GM23338 (cell line): ENCODE results near the gene EXOC4. TPM values are rescaled to one million over a fixed set of nuclear protein-coding genes. Genes with fewer than 3 reads are reported as not detected.

Source experiments
- ATAC-seq: fragments of 200-7000 bp; cut with Tn5 transposase; 3 replicates; pipeline ENCODE4 v1.9.1; 2020
- DNase-seq: peaks from one replicate; pipeline ENCODE4 v3.0.0-alpha.2; 2015; ENCODE audit warnings: low spot score
- H2AFZ ChIP-seq: fragments of 200-600 bp; sonication (generic); 2 replicates; pipeline ENCODE4 v1.8.0; 2016; ENCODE audit warnings: antibody characterized with exemption, mild to moderate bottlenecking, moderate library complexity
- H3F3A ChIP-seq: fragments of 200-600 bp; sonication (generic); replicated peaks from 2 replicates; pipeline ENCODE4 v1.8.0; 2017; ENCODE audit warnings: antibody characterized with exemption, mixed run types, low read depth
- H3K27ac ChIP-seq: fragments of 200-600 bp; sonication (generic); 2 replicates; pipeline ENCODE4 v1.6.1; 2016; ENCODE audit warnings: low read depth
- H3K27me3 ChIP-seq: fragments of 200-600 bp; sonication (generic); 2 replicates; pipeline ENCODE4 v1.8.0; 2016; ENCODE audit warnings: mild to moderate bottlenecking, mixed run types, moderate library complexity; ENCODE audit not compliant: insufficient read depth
- H3K36me3 ChIP-seq: fragments of 200-600 bp; sonication (generic); 2 replicates; pipeline ENCODE4 v1.8.0; 2016; ENCODE audit warnings: mild to moderate bottlenecking; ENCODE audit not compliant: insufficient read depth
- H3K4me1 ChIP-seq: fragments of 200-600 bp; sonication (generic); 2 replicates; pipeline ENCODE4 v1.8.0; 2016; ENCODE audit warnings: mild to moderate bottlenecking, moderate library complexity; ENCODE audit not compliant: insufficient read depth
- H3K4me2 ChIP-seq: fragments of 200-600 bp; sonication (generic); 2 replicates; pipeline ENCODE4 v1.7.1; 2017; ENCODE audit warnings: mixed run types
- H3K4me3 ChIP-seq: fragments of 200-600 bp; sonication (generic); 2 replicates; pipeline ENCODE4 v1.6.1; 2016; ENCODE audit warnings: mixed run types
- H3K79me2 ChIP-seq: fragments of 200-600 bp; sonication (generic); replicated peaks from 2 replicates; pipeline ENCODE4 v1.8.0; 2017; ENCODE audit warnings: mild to moderate bottlenecking; ENCODE audit not compliant: insufficient read depth
- H3K9me2 ChIP-seq: fragments of 200-600 bp; sonication (generic); 2 replicates; pipeline ENCODE4 v1.8.0; 2017; ENCODE audit not compliant: insufficient read depth
- H4K20me1 ChIP-seq: fragments of 200-600 bp; sonication (generic); replicated peaks from 2 replicates; pipeline ENCODE4 v1.8.0; 2017; ENCODE audit warnings: mild to moderate bottlenecking; ENCODE audit not compliant: insufficient read depth
- H3K27ac Mint-ChIP-seq: 2 replicates; pipeline ENCODE4 v1.8.0; 2020; ENCODE audit warnings: inconsistent platforms, mild to moderate bottlenecking, moderate library complexity, mixed read lengths
- H3K27me3 Mint-ChIP-seq: 3 replicates; pipeline ENCODE4 v1.8.0; 2022; ENCODE audit warnings: low read depth, mild to moderate bottlenecking, moderate library complexity, mixed read lengths, inconsistent platforms; ENCODE audit not compliant: insufficient read depth, poor library complexity
- H3K36me3 Mint-ChIP-seq: 3 replicates; pipeline ENCODE4 v1.8.0; 2021; ENCODE audit warnings: low read depth, mild to moderate bottlenecking, inconsistent platforms, moderate library complexity, mixed read lengths
- H3K4me1 Mint-ChIP-seq: 3 replicates; pipeline ENCODE4 v1.8.0; 2020; ENCODE audit warnings: mild to moderate bottlenecking, inconsistent platforms, mixed read lengths
- H3K4me3 Mint-ChIP-seq: 3 replicates; pipeline ENCODE4 v1.8.0; 2021; ENCODE audit warnings: moderate library complexity, mild to moderate bottlenecking, inconsistent platforms, mixed read lengths
- H3K9me3 Mint-ChIP-seq: 3 replicates; pipeline ENCODE4 v1.8.0; 2020; ENCODE audit warnings: moderate library complexity, mild to moderate bottlenecking, inconsistent platforms, mixed read lengths
- CREB1 ChIP-seq: fragments of 250-450 bp; sonication (Bioruptor Pico); IDR thresholded peaks from 2 replicates; pipeline ENCODE4 v1.5.0; 2020; ENCODE audit warnings: low read depth, mild to moderate bottlenecking, moderate library complexity
- ETS1 ChIP-seq: IDR thresholded peaks from 2 replicates; pipeline ENCODE4 v1.6.1; 2016; ENCODE audit warnings: antibody characterized with exemption
- EZH2 ChIP-seq: fragments of 200-600 bp; sonication (generic); IDR thresholded peaks from one replicate; pipeline ENCODE4 v1.8.0; 2017; ENCODE audit warnings: antibody characterized with exemption, mild to moderate bottlenecking, low read depth; ENCODE audit not compliant: unreplicated experiment
- EZH2phosphoT487 ChIP-seq: fragments of 200-600 bp; sonication (generic); IDR thresholded peaks from one replicate; pipeline ENCODE4 v1.8.1; 2018; ENCODE audit warnings: antibody characterized with exemption; ENCODE audit not compliant: unreplicated experiment
- JUNB ChIP-seq: IDR thresholded peaks from one replicate; pipeline ENCODE4 v1.6.1; 2016; ENCODE audit warnings: antibody characterized with exemption; ENCODE audit not compliant: unreplicated experiment
- NANOG ChIP-seq: IDR thresholded peaks from 2 replicates; pipeline ENCODE4 v1.6.1; 2016; ENCODE audit warnings: antibody characterized with exemption, borderline replicate concordance
- POLR2AphosphoS5 ChIP-seq: IDR thresholded peaks from 2 replicates; pipeline ENCODE4 v1.6.1; 2016; ENCODE audit warnings: antibody characterized with exemption, low read depth
- REST ChIP-seq: IDR thresholded peaks from one replicate; pipeline ENCODE4 v1.6.1; 2018; ENCODE audit warnings: antibody characterized with exemption; ENCODE audit not compliant: unreplicated experiment
- STAT1 ChIP-seq: IDR thresholded peaks from one replicate; pipeline ENCODE4 v1.6.1; 2016; ENCODE audit warnings: antibody characterized with exemption; ENCODE audit not compliant: unreplicated experiment
- ZNF114 ChIP-seq: fragments of 250-450 bp; sonication (Bioruptor Pico); IDR thresholded peaks from 2 replicates; pipeline ENCODE4 v1.5.0; 2020; ENCODE audit warnings: mild to moderate bottlenecking, moderate library complexity
- ZNF331 ChIP-seq: fragments of 250-450 bp; sonication (Bioruptor Pico); IDR thresholded peaks from 2 replicates; pipeline ENCODE4 v1.5.0; 2020; ENCODE audit warnings: low read depth, mild to moderate bottlenecking, moderate library complexity
- polyA plus RNA-seq: library from polyadenylated mRNA; unstranded; fragments of >200 nt; fragmentation: Nextera tagmentation; extraction: Ambion mirVana; gene quantifications from 2 replicates; pipeline ENCODE4 v1.2.1, GENCODE V29; 2016
- total RNA-seq: library from RNA; depleted of rRNA; stranded (reverse); fragments of >200 nt; shearing (Covaris generic); gene quantifications from 2 replicates; pipeline ENCODE4 v1.2.3, GENCODE V29; 2014
- TF ChIP-seq, protein P1 (sequence below), 2 experiments: fragments of 200-600 bp in 1 of 2; sonication (generic) in 1 of 2; conservative IDR thresholded peaks; 2 replicates each; pipeline versions ENCODE4 v1.5.1 to v1.6.1; 2016 to 2017; ENCODE audit warnings: antibody characterized with exemption in 2 of 2, low read depth in 2 of 2, mild to moderate bottlenecking in 2 of 2, moderate library complexity in 1 of 2
- TF ChIP-seq, protein P2 (sequence below): fragments of 250-450 bp; sonication (Bioruptor Pico); IDR thresholded peaks from 2 replicates; pipeline ENCODE4 v1.5.0; 2020; ENCODE audit warnings: mild to moderate bottlenecking, moderate library complexity

Gene EXOC4
- total and polyA plus RNA-seq, 2 experiments from 2014 or later, result 37.5 to 52.7 TPM

DNA sequence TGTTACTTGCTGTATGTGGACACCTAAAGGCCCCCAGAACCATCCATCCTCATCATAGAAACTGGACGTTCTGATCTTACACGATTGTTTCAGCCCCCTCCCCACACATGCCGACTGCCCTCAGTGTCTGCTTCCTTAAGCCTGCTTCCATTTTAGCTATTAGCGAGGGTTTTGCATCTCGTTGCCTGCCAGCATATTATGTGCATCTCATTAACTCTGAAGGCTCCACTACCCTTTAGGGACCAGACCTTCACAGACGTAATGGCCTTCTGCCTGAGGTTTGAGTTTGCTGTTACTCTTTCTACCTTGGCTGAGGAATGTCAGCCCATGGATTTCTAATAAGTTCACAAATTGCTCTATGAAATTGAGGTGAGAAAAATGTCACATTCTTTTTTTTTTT lies 820.4 kb downstream of the EXOC4 start:
- Mint-ChIP-seq H3K27me3 (peaks cover 9% of the 10 kb centered on the region), H3K4me3 (no peak overlapping the region), H3K4me1 (peaks cover 3% of the 10 kb centered on the region; the same call in 2 of the 3 replicates), H3K9me3 (peaks cover 10% of the 10 kb centered on the region), H3K27ac (no peak overlapping the region), H3K36me3 (peaks cover 38% of the 10 kb centered on the region)
- no peak overlapping the region for H2AFZ ChIP-seq
- no peaks in the 10 kb centered on the region for H3K27me3 ChIP-seq
- H4K20me1 ChIP-seq, result no peaks in the 10 kb centered on the region
- H3K4me2 ChIP-seq, result no peak overlapping the region
- H3K9me2 ChIP-seq, result peaks cover 10% of the 10 kb centered on the region; the same call in 1 of the 2 replicates
- H3K79me2 ChIP-seq, result no peaks in the 10 kb centered on the region
- ATAC-seq (no peak), DNase-seq (no peak)
- TF ChIP-seq EZH2phosphoT487 (no peak), CREB1 (CRISPR knock-in tag) (no peak), EZH2 (no peak), ETS1 (no peak), JUNB (no peak), POLR2AphosphoS5 (no peak), ZNF114 (CRISPR knock-in tag) (no peak), STAT1 (no peak), NANOG (no peak), REST (no peak), ZNF331 (CRISPR knock-in tag) (no peak)
- TF ChIP-seq, protein P1, sequence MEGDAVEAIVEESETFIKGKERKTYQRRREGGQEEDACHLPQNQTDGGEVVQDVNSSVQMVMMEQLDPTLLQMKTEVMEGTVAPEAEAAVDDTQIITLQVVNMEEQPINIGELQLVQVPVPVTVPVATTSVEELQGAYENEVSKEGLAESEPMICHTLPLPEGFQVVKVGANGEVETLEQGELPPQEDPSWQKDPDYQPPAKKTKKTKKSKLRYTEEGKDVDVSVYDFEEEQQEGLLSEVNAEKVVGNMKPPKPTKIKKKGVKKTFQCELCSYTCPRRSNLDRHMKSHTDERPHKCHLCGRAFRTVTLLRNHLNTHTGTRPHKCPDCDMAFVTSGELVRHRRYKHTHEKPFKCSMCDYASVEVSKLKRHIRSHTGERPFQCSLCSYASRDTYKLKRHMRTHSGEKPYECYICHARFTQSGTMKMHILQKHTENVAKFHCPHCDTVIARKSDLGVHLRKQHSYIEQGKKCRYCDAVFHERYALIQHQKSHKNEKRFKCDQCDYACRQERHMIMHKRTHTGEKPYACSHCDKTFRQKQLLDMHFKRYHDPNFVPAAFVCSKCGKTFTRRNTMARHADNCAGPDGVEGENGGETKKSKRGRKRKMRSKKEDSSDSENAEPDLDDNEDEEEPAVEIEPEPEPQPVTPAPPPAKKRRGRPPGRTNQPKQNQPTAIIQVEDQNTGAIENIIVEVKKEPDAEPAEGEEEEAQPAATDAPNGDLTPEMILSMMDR (conservative IDR thresholded peaks at IDR 0.05; ENCODE audit: low read depth in 2 of 2), result no peak
- TF ChIP-seq, protein P2, sequence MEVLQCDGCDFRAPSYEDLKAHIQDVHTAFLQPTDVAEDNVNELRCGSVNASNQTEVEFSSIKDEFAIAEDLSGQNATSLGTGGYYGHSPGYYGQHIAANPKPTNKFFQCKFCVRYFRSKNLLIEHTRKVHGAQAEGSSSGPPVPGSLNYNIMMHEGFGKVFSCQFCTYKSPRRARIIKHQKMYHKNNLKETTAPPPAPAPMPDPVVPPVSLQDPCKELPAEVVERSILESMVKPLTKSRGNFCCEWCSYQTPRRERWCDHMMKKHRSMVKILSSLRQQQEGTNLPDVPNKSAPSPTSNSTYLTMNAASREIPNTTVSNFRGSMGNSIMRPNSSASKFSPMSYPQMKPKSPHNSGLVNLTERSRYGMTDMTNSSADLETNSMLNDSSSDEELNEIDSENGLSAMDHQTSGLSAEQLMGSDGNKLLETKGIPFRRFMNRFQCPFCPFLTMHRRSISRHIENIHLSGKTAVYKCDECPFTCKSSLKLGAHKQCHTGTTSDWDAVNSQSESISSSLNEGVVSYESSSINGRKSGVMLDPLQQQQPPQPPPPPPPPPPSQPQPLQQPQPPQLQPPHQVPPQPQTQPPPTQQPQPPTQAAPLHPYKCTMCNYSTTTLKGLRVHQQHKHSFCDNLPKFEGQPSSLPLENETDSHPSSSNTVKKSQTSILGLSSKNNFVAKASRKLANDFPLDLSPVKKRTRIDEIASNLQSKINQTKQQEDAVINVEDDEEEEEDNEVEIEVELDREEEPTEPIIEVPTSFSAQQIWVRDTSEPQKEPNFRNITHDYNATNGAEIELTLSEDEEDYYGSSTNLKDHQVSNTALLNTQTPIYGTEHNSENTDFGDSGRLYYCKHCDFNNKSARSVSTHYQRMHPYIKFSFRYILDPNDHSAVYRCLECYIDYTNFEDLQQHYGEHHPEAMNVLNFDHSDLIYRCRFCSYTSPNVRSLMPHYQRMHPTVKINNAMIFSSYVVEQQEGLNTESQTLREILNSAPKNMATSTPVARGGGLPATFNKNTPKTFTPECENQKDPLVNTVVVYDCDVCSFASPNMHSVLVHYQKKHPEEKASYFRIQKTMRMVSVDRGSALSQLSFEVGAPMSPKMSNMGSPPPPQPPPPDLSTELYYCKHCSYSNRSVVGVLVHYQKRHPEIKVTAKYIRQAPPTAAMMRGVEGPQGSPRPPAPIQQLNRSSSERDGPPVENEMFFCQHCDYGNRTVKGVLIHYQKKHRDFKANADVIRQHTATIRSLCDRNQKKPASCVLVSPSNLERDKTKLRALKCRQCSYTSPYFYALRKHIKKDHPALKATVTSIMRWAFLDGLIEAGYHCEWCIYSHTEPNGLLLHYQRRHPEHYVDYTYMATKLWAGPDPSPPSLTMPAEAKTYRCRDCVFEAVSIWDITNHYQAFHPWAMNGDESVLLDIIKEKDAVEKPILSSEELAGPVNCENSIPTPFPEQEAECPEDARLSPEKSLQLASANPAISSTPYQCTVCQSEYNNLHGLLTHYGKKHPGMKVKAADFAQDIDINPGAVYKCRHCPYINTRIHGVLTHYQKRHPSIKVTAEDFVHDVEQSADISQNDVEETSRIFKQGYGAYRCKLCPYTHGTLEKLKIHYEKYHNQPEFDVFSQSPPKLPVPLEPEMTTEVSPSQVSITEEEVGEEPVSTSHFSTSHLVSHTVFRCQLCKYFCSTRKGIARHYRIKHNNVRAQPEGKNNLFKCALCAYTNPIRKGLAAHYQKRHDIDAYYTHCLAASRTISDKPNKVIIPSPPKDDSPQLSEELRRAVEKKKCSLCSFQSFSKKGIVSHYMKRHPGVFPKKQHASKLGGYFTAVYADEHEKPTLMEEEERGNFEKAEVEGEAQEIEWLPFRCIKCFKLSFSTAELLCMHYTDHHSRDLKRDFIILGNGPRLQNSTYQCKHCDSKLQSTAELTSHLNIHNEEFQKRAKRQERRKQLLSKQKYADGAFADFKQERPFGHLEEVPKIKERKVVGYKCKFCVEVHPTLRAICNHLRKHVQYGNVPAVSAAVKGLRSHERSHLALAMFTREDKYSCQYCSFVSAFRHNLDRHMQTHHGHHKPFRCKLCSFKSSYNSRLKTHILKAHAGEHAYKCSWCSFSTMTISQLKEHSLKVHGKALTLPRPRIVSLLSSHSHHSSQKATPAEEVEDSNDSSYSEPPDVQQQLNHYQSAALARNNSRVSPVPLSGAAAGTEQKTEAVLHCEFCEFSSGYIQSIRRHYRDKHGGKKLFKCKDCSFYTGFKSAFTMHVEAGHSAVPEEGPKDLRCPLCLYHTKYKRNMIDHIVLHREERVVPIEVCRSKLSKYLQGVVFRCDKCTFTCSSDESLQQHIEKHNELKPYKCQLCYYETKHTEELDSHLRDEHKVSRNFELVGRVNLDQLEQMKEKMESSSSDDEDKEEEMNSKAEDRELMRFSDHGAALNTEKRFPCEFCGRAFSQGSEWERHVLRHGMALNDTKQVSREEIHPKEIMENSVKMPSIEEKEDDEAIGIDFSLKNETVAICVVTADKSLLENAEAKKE (CRISPR knock-in tag), result no peak
- no peaks in the 10 kb centered on the region for H3F3A ChIP-seq
- no peak overlapping the region for H3K27ac ChIP-seq
- no peak overlapping the region for H3K4me3 ChIP-seq
- peaks cover 4% of the 10 kb centered on the region; the same call in 1 of the 2 replicates for H3K36me3 ChIP-seq
- H3K4me1 ChIP-seq, result no peaks in the 10 kb centered on the region
